HCT116 (cell line): ENCODE data around the gene ATPAF1. TPM values are rescaled to one million over a fixed set of nuclear protein-coding genes. Genes with fewer than 3 reads are reported as not detected.

Experiments used
- ATAC-seq: fragments of 200-7000 bp; cut with Tn5 transposase; 2 replicates; pipeline ENCODE4 v1.9.1; 2020; ENCODE audit warnings: mild to moderate bottlenecking, moderate library complexity
- BruUV-seq: library from RNA; stranded (reverse); fragments of 400-500 nt; replicated peaks from 2 replicates; lab custom pipeline; 2021; lab: Mats Ljungman, UMichigan
- CTCF ChIA-PET: fragments of 300-600 bp; sonication (Branson Sonifier 250); formaldehyde crosslinking; loops from one replicate; lab custom pipeline; 2021; ENCODE audit warnings: antibody characterized with exemption; lab: Charles Lee
- POLR2A ChIA-PET: fragments of 300-600, 350-600 bp; sonication (Branson Sonifier 250); formaldehyde crosslinking; loops from one replicate; lab custom pipeline; 2021; ENCODE audit warnings: antibody characterized with exemption; lab: Charles Lee
- RAD21 ChIA-PET, 2 experiments: fragments of 300-600 bp; sonication (Branson Sonifier 250); formaldehyde crosslinking; loops; one replicate each; lab custom pipeline; 2023; ENCODE audit warnings: low total read pairs in 2 of 2; ENCODE audit not compliant: uncharacterized antibody in 2 of 2, unreplicated experiment in 2 of 2, low non-redundant PET in 1 of 2; lab: Charles Lee
- DNase-seq: peaks from one replicate; pipeline ENCODE4 v3.0.0-alpha.2; 2010; ENCODE audit warnings: low read depth, low spot score
- H2AFZ ChIP-seq: fragments of 200-600 bp; shearing (Covaris generic), sonication (generic); 2 replicates; pipeline ENCODE4 v1.6.1; 2017; ENCODE audit warnings: low read depth, mixed run types, mixed read lengths, antibody characterized with exemption, low read length; ENCODE audit not compliant: poor library complexity, severe bottlenecking
- H3K27ac ChIP-seq: 2 replicates; pipeline ENCODE4 v1.5.1; 2012; ENCODE audit warnings: low read depth, low read length
- H3K27me3 ChIP-seq: fragments of 200-600 bp; sonication (generic); 2 replicates; pipeline ENCODE4 v1.6.1; 2016; ENCODE audit warnings: mixed run types, low read length, mixed read lengths; ENCODE audit not compliant: insufficient read depth
- H3K36me3 ChIP-seq, 2 experiments: fragments of 200-500 bp in 1 of 2; fragments of 200-600 bp in 1 of 2; sonication (Bioruptor generic) in 1 of 2; sonication (generic) in 1 of 2; 2 replicates each; pipeline versions ENCODE4 v1.5.1 to v1.6.1; 2014 to 2016; ENCODE audit warnings: low read length in 2 of 2, inconsistent platforms in 1 of 2, mixed read lengths in 1 of 2, mixed run types in 1 of 2; ENCODE audit not compliant: insufficient read depth in 2 of 2, control insufficient read depth in 1 of 2
- H3K4me1 ChIP-seq, 2 experiments: fragments of 200-600 bp in 1 of 2; sonication (generic) in 1 of 2; 2 replicates each; pipeline versions ENCODE4 v1.5.1 to v1.6.1; 2012 to 2017; ENCODE audit warnings: low read length in 2 of 2, inconsistent platforms in 1 of 2, mild to moderate bottlenecking in 1 of 2, mixed read lengths in 1 of 2, mixed run types in 1 of 2, moderate library complexity in 1 of 2; ENCODE audit not compliant: insufficient read depth in 2 of 2, control insufficient read depth in 1 of 2
- H3K4me2 ChIP-seq: fragments of 200-600 bp; sonication (generic); 2 replicates; pipeline ENCODE4 v1.6.1; 2017; ENCODE audit warnings: mixed run types, low read length, mixed read lengths
- H3K4me3 ChIP-seq, 2 experiments: fragments of 200-600 bp in 1 of 2; sonication (generic) in 1 of 2; replicated peaks in 1 of 2; 2 replicates each; pipeline ENCODE4 v1.5.1; 2011 to 2016; ENCODE audit warnings: low read length in 2 of 2, control low read depth in 1 of 2, low read depth in 1 of 2, mild to moderate bottlenecking in 1 of 2, mixed read lengths in 1 of 2, mixed run types in 1 of 2
- H3K79me2 ChIP-seq: fragments of 200-600 bp; sonication (generic); 2 replicates; pipeline ENCODE4 v1.6.1; 2017; ENCODE audit warnings: mild to moderate bottlenecking, mixed run types, low read length, moderate library complexity, mixed read lengths; ENCODE audit not compliant: insufficient read depth
- H3K9ac ChIP-seq: fragments of 200-600 bp; sonication (generic); 2 replicates; pipeline ENCODE4 v1.6.1; 2016; ENCODE audit warnings: low read length, mixed read lengths
- H3K9me2 ChIP-seq: fragments of 200-600 bp; sonication (generic), shearing (Covaris generic); 2 replicates; pipeline ENCODE4 v1.6.1; 2017; ENCODE audit warnings: mixed run types, mild to moderate bottlenecking, moderate library complexity; ENCODE audit not compliant: insufficient read depth
- H3K9me3 ChIP-seq, 2 experiments: fragments of 200-500 bp in 1 of 2; fragments of 200-600 bp in 1 of 2; sonication (Bioruptor generic) in 1 of 2; sonication (generic) in 1 of 2; 2 replicates each; pipeline ENCODE4 v1.6.1; 2014 to 2017; ENCODE audit warnings: low read length in 2 of 2, mixed read lengths in 2 of 2, inconsistent platforms in 1 of 2, low read depth in 1 of 2, mild to moderate bottlenecking in 1 of 2, mixed run types in 1 of 2, moderate library complexity in 1 of 2; ENCODE audit not compliant: control insufficient read depth in 1 of 2, insufficient read depth in 1 of 2
- H4K20me1 ChIP-seq: fragments of 200-600 bp; sonication (generic), shearing (Covaris generic); 2 replicates; pipeline ENCODE4 v1.6.1; 2017; ENCODE audit warnings: mixed run types, mild to moderate bottlenecking, moderate library complexity; ENCODE audit not compliant: insufficient read depth
- ATF3 ChIP-seq: IDR thresholded peaks from 2 replicates; pipeline ENCODE4 v1.6.1; 2012
- CBX3 ChIP-seq: IDR thresholded peaks from 2 replicates; pipeline ENCODE4 v1.6.1; 2012; ENCODE audit warnings: low read depth
- CEBPB ChIP-seq: IDR thresholded peaks from 2 replicates; pipeline ENCODE4 v1.6.1; 2012; ENCODE audit warnings: low read depth
- ELF1 ChIP-seq: IDR thresholded peaks from 2 replicates; pipeline ENCODE4 v1.6.1; 2012; ENCODE audit warnings: low read depth, borderline replicate concordance
- POLR2AphosphoS5 ChIP-seq: IDR thresholded peaks from 2 replicates; pipeline ENCODE4 v1.6.1; 2011; ENCODE audit warnings: mild to moderate bottlenecking, low read depth, low read length, moderate library complexity
- REST ChIP-seq: IDR thresholded peaks from 2 replicates; pipeline ENCODE4 v1.6.1; 2012; ENCODE audit warnings: low read depth
- SP1 ChIP-seq: IDR thresholded peaks from 2 replicates; pipeline ENCODE4 v1.6.1; 2012; ENCODE audit warnings: low read depth
- SRF ChIP-seq: IDR thresholded peaks from 2 replicates; pipeline ENCODE4 v1.6.1; 2012; ENCODE audit warnings: low read depth
- TCF7L2 ChIP-seq: IDR thresholded peaks from 2 replicates; pipeline ENCODE4 v1.7.0; 2011; ENCODE audit warnings: borderline replicate concordance, inconsistent platforms; ENCODE audit not compliant: insufficient read depth, insufficient read length; ENCODE audit errors: extremely low read depth
- ZFX ChIP-seq: fragments of 450-650 bp; IDR thresholded peaks from 2 replicates; pipeline ENCODE4 v1.6.1; 2017
- intact Hi-C: fragments of 100-400 bp; cut with micrococcal nuclease; formaldehyde crosslinking; loops from 2 replicates; pipeline ENCODE4 v1.10.0; 2022
- total RNA-seq: library from RNA; stranded (reverse); gene quantifications from one replicate; pipeline ENCODE4 v1.2.1, GENCODE V29; 2021; ENCODE audit not compliant: unreplicated experiment

ATPAF1 gene
- total RNA-seq, 1 experiment from 2014 or later: 35.5 TPM

- no peaks in the 10 kb centered on the region for H3K27me3 ChIP-seq
- TF ChIP-seq ZFX (no peak), ELF1 (no peak), TCF7L2 (no peak), SP1 (no peak), CBX3 (no peak), REST (no peak), CEBPB (no peak), ATF3 (no peak), POLR2AphosphoS5 (no peak), SRF (no peak)
- ChIA-PET RAD21 (no interaction called here), CTCF (no interaction called here), POLR2A (interaction anchor here (1.0 kb wide), 1 partner anchor 90 kb away, joined by 3 read pairs; no protein-coding TSS in a partner anchor)
- DNase-seq (no peak), ATAC-seq (no peak)
- H4K20me1 ChIP-seq: no peaks in the 10 kb centered on the region
- H2AFZ ChIP-seq: no peak overlapping the region
- H3K4me1 ChIP-seq: peaks cover 13 to 52% of the 10 kb centered on the region in 2 experiments; a peak in 3 of 4 replicates
- no TSS peak for BruUV-seq
- no peaks in the 10 kb centered on the region for H3K79me2 ChIP-seq
- no peak overlapping the region; the same call in 1 of the 2 replicates for H3K4me2 ChIP-seq
- no peak overlapping the region for H3K27ac ChIP-seq
- H3K4me3 ChIP-seq: no peak overlapping the region
- no peaks in the 10 kb centered on the region for H3K9me3 ChIP-seq
- no peak overlapping the region for H3K9ac ChIP-seq
- no peaks in the 10 kb centered on the region for H3K9me2 ChIP-seq
- intact Hi-C loops: no loop called here
- no peaks in the 10 kb centered on the region for H3K36me3 ChIP-seq
Measured at GRCh38 chr1:46617833-46618232, 50.3 kb downstream of the ATPAF1 start.
